CD14-positive monocyte (primary cell): ENCODE measurements around the gene CFAP410. TPM values are rescaled to one million over a fixed set of nuclear protein-coding genes. Genes with fewer than 3 reads are reported as not detected.

ENCODE experiments used
- DNase-seq, 3 donors: peaks; one replicate each; pipeline ENCODE4 v3.0.0-alpha.2; 2011 to 2022
- H2AFZ ChIP-seq: 2 replicates; pipeline ENCODE4 v1.6.0; 2012; ENCODE audit warnings: mild to moderate bottlenecking, low read depth, low read length, inconsistent platforms; ENCODE audit not compliant: insufficient read depth, poor library complexity, severe bottlenecking
- H3K27ac ChIP-seq, 2 donors: 1 replicate in 1 of 2; 2 replicates in 1 of 2; pipeline ENCODE4 v1.5.1; 2012 to 2013; ENCODE audit warnings: low read length in 2 of 2, control low read depth in 1 of 2, inconsistent platforms in 1 of 2, low read depth in 1 of 2, mild to moderate bottlenecking in 1 of 2
- H3K27me3 ChIP-seq, 2 donors: one replicate each; pipeline versions ENCODE4 v1.6.0 to v1.6.1; 2011 to 2013; ENCODE audit warnings: low read length in 2 of 2; ENCODE audit not compliant: control insufficient read depth in 2 of 2, insufficient read depth in 2 of 2
- H3K36me3 ChIP-seq, 2 donors: replicated peaks in 1 of 2; 1 replicate in 1 of 2; 2 replicates in 1 of 2; pipeline versions ENCODE4 v1.5.1 to v1.6.1; 2012 to 2013; ENCODE audit warnings: low read length in 2 of 2, control low read depth in 1 of 2, inconsistent platforms in 1 of 2, mild to moderate bottlenecking in 1 of 2; ENCODE audit not compliant: insufficient read depth in 2 of 2, control insufficient read depth in 1 of 2
- H3K4me1 ChIP-seq, 2 donors: 1 replicate in 1 of 2; 2 replicates in 1 of 2; pipeline versions ENCODE4 v1.5.1 to v1.6.1; 2012 to 2013; ENCODE audit warnings: low read length in 2 of 2, control low read depth in 1 of 2, inconsistent platforms in 1 of 2, mild to moderate bottlenecking in 1 of 2, moderate library complexity in 1 of 2; ENCODE audit not compliant: insufficient read depth in 2 of 2, control insufficient read depth in 1 of 2
- H3K4me2 ChIP-seq: replicated peaks from 2 replicates; pipeline ENCODE3; 2012; ENCODE audit warnings: low read length, moderate library complexity, mild to moderate bottlenecking; ENCODE audit not compliant: poor library complexity, severe bottlenecking; ENCODE audit errors: extremely low read depth
- H3K4me3 ChIP-seq, 3 experiments: fragments of 200-600 bp in 1 of 3; sonication (generic) in 1 of 3; replicated peaks in 1 of 3; 1 replicate in 2 of 3; 2 replicates in 1 of 3; pipeline ENCODE4 v1.5.1; 2011 to 2013; ENCODE audit warnings: low read length in 3 of 3, mild to moderate bottlenecking in 3 of 3, control low read depth in 2 of 3, low read depth in 2 of 3, inconsistent platforms in 1 of 3, moderate library complexity in 1 of 3
- H3K79me2 ChIP-seq: 2 replicates; pipeline ENCODE4 v1.6.0; 2012; ENCODE audit warnings: mild to moderate bottlenecking, control low read depth, inconsistent platforms, low read length, moderate library complexity; ENCODE audit not compliant: insufficient read depth
- H3K9ac ChIP-seq: 2 replicates; pipeline ENCODE4 v1.6.0; 2017; ENCODE audit warnings: low read length, mild to moderate bottlenecking; ENCODE audit not compliant: insufficient read depth, poor library complexity, severe bottlenecking
- H3K9me3 ChIP-seq, 2 donors: replicated peaks in 1 of 2; 1 replicate in 1 of 2; 2 replicates in 1 of 2; pipeline versions ENCODE4 v1.5.1 to v1.6.1; 2012 to 2013; ENCODE audit warnings: low read length in 2 of 2, control low read depth in 1 of 2; ENCODE audit not compliant: control insufficient read depth in 1 of 2, insufficient read depth in 1 of 2
- H4K20me1 ChIP-seq: 2 replicates; pipeline ENCODE4 v1.6.0; 2012; ENCODE audit warnings: mild to moderate bottlenecking, low read length, control low read depth, moderate library complexity; ENCODE audit not compliant: insufficient read depth
- H3K27ac Mint-ChIP-seq, 7 donors: one replicate each; pipeline ENCODE4 v1.8.0; 2020; ENCODE audit warnings: mild to moderate bottlenecking in 7 of 7, mixed read lengths in 7 of 7, moderate library complexity in 6 of 7, inconsistent platforms in 2 of 7
- H3K27me3 Mint-ChIP-seq, 3 donors: one replicate each; pipeline ENCODE4 v1.8.0; 2021 to 2022; ENCODE audit warnings: low read depth in 3 of 3, mild to moderate bottlenecking in 3 of 3, mixed read lengths in 3 of 3, moderate library complexity in 3 of 3, inconsistent platforms in 1 of 3
- H3K36me3 Mint-ChIP-seq, 2 donors: one replicate each; pipeline ENCODE4 v1.8.0; 2020; ENCODE audit warnings: mixed read lengths in 2 of 2, inconsistent platforms in 1 of 2, mild to moderate bottlenecking in 1 of 2
- H3K4me1 Mint-ChIP-seq: one replicate; pipeline ENCODE4 v1.8.0; 2020; ENCODE audit warnings: mild to moderate bottlenecking, mixed read lengths
- H3K4me3 Mint-ChIP-seq, 2 donors: one replicate each; pipeline ENCODE4 v1.8.0; 2020; ENCODE audit warnings: mild to moderate bottlenecking in 2 of 2, mixed read lengths in 2 of 2, moderate library complexity in 1 of 2
- H3K9me3 Mint-ChIP-seq, 7 donors: one replicate each; pipeline ENCODE4 v1.8.0; 2020 to 2022; ENCODE audit warnings: mixed read lengths in 7 of 7, mild to moderate bottlenecking in 6 of 7, moderate library complexity in 6 of 7, inconsistent platforms in 2 of 7
- WGBS: methylation state at CpG from one replicate; pipeline ENCODE4 v1.1.5; 2013; ENCODE audit warnings: missing lambda C conversion rate; ENCODE audit not compliant: insufficient coverage; 5-methylcytosine and 5-hydroxymethylcytosine counted together
- intact Hi-C, 2 donors: fragments of 100-400 bp; cut with micrococcal nuclease; formaldehyde crosslinking; loops; one replicate each; pipeline versions ENCODE4 v1.15.0 to v1.15.1; 2023
- polyA plus RNA-seq, 3 donors: library from polyadenylated mRNA; depleted of rRNA in 1 of 3; unstranded in 2 of 3; stranded (reverse) in 1 of 3; fragments of 300-500 nt in 2 of 3; fragments of >200 nt in 1 of 3; fragmentation: Illumina TruSeq in 2 of 3; gene quantifications; 1 replicate in 2 of 3; 2 replicates in 1 of 3; pipeline ENCODE4 v1.2.3, GENCODE V29; 2012 to 2021
- TF ChIP-seq, protein P1 (sequence below): fragments of 200-600 bp; IDR thresholded peaks from one replicate; pipeline ENCODE4 v1.8.0; 2022; ENCODE audit warnings: antibody characterized with exemption, mild to moderate bottlenecking

The CFAP410 gene
- polyA plus RNA-seq, 3 donors: 14.8 to 23.5 (median 17.3) TPM

DNA sequence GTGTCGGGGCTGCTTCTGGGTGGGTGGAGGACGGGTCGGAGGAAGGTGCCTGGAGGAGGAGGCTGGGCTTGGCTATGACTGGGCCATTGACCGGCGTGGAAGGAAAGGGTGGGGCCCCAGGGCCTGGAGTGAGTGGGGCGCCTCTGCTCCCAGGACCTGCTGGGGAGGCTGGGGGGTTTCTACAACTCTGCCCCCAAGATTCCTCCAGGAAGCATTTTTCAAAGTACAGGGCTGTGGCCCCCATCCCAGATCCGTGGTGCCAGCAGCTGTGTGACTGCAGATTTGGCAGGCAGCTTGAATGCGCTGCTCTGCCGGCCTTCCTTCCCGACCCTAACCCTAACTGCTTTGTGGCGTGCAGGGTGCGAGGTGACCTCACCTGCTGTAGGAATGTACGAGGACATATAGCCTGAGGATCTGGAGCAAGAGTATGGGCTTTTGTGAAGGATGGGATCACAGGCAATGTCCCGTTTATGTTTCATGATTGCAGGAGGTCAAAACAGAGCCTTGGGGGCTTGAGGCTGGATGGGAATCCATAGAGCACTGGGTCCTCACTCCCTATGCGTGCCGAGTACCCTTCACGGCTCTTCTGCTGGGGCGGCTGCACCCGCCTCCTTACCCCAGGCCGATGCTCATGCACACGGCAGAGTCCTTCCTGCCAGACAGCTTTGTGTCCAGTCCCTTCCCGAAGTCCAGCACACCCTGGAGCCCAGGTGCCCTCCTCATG, 38.9 kb upstream of the CFAP410 start:
- Mint-ChIP-seq H3K9me3 (peaks cover 11 to 21% (median 17%) of the 10 kb centered on the region in 7 donors), H3K27ac (peak overlapping the region in 1 of 7 donors; percentile 9), H3K4me1 (peaks cover 35% of the 10 kb centered on the region), H3K36me3 (peaks cover 83 to 97% of the 10 kb centered on the region in 2 donors), H3K4me3 (no peak overlapping the region), H3K27me3 (peaks cover 0 to 14% (median 2%) of the 10 kb centered on the region in 3 donors)
- intact Hi-C loops: no loop called here
- Histone ChIP-seq H3K27me3 (no peaks in the 10 kb centered on the region), H3K9me3 (peaks cover 6 to 9% of the 10 kb centered on the region in 2 donors), H3K4me3 (no peak overlapping the region), H3K27ac (no peak overlapping the region), H3K4me1 (peaks cover 30 to 33% of the 10 kb centered on the region in 2 donors), H4K20me1 (peaks cover 40% of the 10 kb centered on the region), H2AFZ (no peak overlapping the region), H3K36me3 (peaks cover 70 to 74% of the 10 kb centered on the region in 2 donors), H3K4me2 (no peak overlapping the region), H3K9ac (no peak overlapping the region), H3K79me2 (peaks cover 12% of the 10 kb centered on the region)
- TF ChIP-seq, protein P1, sequence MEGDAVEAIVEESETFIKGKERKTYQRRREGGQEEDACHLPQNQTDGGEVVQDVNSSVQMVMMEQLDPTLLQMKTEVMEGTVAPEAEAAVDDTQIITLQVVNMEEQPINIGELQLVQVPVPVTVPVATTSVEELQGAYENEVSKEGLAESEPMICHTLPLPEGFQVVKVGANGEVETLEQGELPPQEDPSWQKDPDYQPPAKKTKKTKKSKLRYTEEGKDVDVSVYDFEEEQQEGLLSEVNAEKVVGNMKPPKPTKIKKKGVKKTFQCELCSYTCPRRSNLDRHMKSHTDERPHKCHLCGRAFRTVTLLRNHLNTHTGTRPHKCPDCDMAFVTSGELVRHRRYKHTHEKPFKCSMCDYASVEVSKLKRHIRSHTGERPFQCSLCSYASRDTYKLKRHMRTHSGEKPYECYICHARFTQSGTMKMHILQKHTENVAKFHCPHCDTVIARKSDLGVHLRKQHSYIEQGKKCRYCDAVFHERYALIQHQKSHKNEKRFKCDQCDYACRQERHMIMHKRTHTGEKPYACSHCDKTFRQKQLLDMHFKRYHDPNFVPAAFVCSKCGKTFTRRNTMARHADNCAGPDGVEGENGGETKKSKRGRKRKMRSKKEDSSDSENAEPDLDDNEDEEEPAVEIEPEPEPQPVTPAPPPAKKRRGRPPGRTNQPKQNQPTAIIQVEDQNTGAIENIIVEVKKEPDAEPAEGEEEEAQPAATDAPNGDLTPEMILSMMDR: no peak
- 94% methylated on average over 19 of the region's 22 CpGs for WGBS
- DNase-seq: peak in 1 of 3 donors; percentile 2

DNA sequence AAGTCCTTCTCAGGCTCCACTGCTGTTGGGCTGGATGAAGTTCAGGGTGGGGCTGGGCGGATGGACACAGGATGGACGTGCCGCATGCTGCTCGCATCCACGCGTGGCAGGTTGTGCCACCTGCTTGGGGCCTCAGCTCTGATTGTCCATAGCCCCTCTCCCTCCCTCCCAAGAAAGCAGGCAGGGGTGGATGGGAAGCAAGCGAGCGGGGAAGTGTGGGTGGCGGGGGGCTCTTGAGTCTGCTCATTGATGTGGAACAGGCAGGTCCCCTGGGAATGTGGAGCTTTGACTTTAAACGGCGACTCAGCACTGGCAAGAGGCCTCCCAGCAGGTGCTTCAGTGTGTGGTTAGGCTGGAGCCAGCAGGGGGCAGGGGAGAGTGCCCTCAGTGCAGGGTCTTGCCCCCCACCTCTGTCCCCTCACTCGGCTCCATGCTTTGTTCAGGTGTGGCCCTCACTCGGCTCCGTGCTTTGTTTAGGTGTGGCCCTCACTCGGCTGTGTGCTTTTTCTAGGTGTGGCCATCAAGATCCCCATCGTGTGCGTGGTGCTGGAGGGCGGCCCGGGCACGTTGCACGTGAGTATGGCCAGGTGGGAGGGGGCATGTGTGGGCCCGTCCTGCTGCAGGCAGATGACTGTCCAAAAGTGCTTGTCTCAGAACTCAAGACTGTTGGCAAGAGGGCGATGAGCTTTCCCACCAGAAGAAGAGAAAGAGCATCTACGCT, 38.2 kb upstream of the CFAP410 start:
- Histone ChIP-seq H3K27ac (no peak overlapping the region), H3K4me3 (no peak overlapping the region), H3K36me3 (peaks cover 70 to 74% of the 10 kb centered on the region in 2 donors), H3K4me1 (peaks cover 33 to 40% of the 10 kb centered on the region in 2 donors), H2AFZ (no peak overlapping the region), H3K4me2 (no peak overlapping the region), H4K20me1 (peaks cover 40% of the 10 kb centered on the region), H3K9me3 (peaks cover 0 to 2% of the 10 kb centered on the region in 2 donors), H3K79me2 (peaks cover 12% of the 10 kb centered on the region), H3K27me3 (no peaks in the 10 kb centered on the region), H3K9ac (no peak overlapping the region)
- TF ChIP-seq, protein P1: no peak
- Mint-ChIP-seq H3K4me3 (no peak overlapping the region), H3K9me3 (peaks cover 5 to 14% (median 10%) of the 10 kb centered on the region in 7 donors), H3K4me1 (peaks cover 42% of the 10 kb centered on the region), H3K36me3 (peaks cover 82 to 97% of the 10 kb centered on the region in 2 donors), H3K27ac (peak overlapping the region in 1 of 7 donors; percentile 9), H3K27me3 (peaks cover 2 to 14% (median 2%) of the 10 kb centered on the region in 3 donors)
- DNase-seq: no peak
- 89% methylated on average over 15 of the region's 24 CpGs for WGBS
- intact Hi-C loops: no loop called here
